AG04449 (cell line): ENCODE results near the gene DNM3.
"Not testable (repeated sequence)": the region's sequence is repeated elsewhere in the genome, so short reads cannot be mapped to it uniquely, and the experiment has no call there.

Experiments used
- CTCF ChIA-PET: fragments of 350-600 bp; formaldehyde crosslinking; extraction: SDS; loops from one replicate; lab custom pipeline; 2021; ENCODE audit warnings: antibody characterized with exemption; lab: Yijun Ruan, JAX
- POLR2A ChIA-PET: fragments of 400-600, 350-600 bp; formaldehyde crosslinking; extraction: SDS; loops from one replicate; lab custom pipeline; 2020; ENCODE audit warnings: antibody characterized with exemption, inconsistent platforms; lab: Yijun Ruan, JAX
- DNase-seq: peaks from one replicate; pipeline ENCODE4 v3.0.0-alpha.2; 2010; ENCODE audit warnings: low read depth, low spot score
- H3K4me3 ChIP-seq: 2 replicates; pipeline ENCODE4 v1.5.1; 2011; ENCODE audit warnings: low read depth, mild to moderate bottlenecking, control low read depth, low read length
- TF ChIP-seq, protein P1 (sequence below): IDR thresholded peaks from one replicate; pipeline ENCODE4 v1.5.1; 2011; ENCODE audit warnings: mild to moderate bottlenecking, moderate library complexity, low read length, control low read depth, inconsistent platforms; ENCODE audit not compliant: insufficient read depth; ENCODE audit errors: missing control alignments

The DNM3 gene

GRCh38 chr1:172069051-172069450 is 227.8 kb downstream of the DNM3 start:
- CTCF ChIA-PET: interaction anchor here (0.5 kb wide), 1 partner anchor 40 kb away, joined by 3 read pairs; no protein-coding TSS in a partner anchor
- POLR2A ChIA-PET: no interaction called here
- H3K4me3 ChIP-seq: no peak overlapping the region
- no peak for DNase-seq
- TF ChIP-seq, protein P1, sequence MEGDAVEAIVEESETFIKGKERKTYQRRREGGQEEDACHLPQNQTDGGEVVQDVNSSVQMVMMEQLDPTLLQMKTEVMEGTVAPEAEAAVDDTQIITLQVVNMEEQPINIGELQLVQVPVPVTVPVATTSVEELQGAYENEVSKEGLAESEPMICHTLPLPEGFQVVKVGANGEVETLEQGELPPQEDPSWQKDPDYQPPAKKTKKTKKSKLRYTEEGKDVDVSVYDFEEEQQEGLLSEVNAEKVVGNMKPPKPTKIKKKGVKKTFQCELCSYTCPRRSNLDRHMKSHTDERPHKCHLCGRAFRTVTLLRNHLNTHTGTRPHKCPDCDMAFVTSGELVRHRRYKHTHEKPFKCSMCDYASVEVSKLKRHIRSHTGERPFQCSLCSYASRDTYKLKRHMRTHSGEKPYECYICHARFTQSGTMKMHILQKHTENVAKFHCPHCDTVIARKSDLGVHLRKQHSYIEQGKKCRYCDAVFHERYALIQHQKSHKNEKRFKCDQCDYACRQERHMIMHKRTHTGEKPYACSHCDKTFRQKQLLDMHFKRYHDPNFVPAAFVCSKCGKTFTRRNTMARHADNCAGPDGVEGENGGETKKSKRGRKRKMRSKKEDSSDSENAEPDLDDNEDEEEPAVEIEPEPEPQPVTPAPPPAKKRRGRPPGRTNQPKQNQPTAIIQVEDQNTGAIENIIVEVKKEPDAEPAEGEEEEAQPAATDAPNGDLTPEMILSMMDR: no peak

- TF ChIP-seq, protein P1: no peak
- ChIA-PET POLR2A (no interaction called here), CTCF (no interaction called here)
- DNase-seq: no peak
- H3K4me3 ChIP-seq: no peak overlapping the region
Measured at GRCh38 chr1:172069534-172069933, 228.2 kb downstream of the DNM3 start.

DNA sequence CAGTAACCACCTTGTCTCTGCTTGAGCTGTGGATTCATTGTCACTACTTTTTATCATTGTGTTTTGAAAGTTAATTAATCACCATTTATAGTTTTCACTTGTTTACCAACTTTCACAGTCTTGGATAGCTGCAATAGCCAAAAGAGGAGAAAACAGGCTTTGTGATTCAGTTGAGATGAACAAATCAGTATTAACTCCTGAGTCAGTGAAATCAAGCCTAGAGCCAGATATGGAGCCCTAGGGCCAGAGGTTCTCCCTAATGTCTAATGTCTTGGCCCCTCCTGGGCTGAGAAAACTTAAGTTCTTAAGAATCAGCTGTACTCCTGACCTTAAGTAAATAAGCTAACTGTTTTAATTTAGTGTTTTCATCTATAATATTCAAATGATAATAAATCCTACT is 228.8 kb downstream of the DNM3 start:
- no peak for DNase-seq
- TF ChIP-seq, protein P1: no peak
- POLR2A ChIA-PET: no interaction called here
- CTCF ChIA-PET: interaction anchor here (0.9 to 1.9 kb wide), 2 partner anchors 9 to 67 kb away, joined by 3 to 6 read pairs; no protein-coding TSS in a partner anchor
- no peak overlapping the region for H3K4me3 ChIP-seq

DNA sequence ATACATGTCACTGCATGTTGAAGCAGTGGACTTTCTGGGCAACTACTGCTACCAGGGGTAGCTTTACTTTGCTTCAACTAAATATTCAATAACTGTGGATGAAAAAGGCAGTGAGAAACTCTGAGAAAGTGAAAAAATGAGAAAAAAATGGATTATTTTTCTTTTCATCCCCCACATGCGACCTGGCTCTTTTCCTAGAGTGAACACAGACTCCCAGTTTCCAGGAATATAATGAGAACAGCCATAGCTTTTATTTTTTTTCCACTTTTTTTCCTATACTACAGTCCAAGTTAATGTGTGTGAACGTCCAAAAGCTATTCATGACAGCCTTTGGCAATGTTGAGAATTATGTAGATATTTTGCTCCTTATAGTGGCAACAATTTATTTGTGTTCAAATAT is 230.4 kb downstream of the DNM3 start:
- POLR2A ChIA-PET: no interaction called here
- CTCF ChIA-PET: interaction anchor here (1.2 to 1.9 kb wide), 2 partner anchors 69 to 345 kb away, joined by 4 to 6 read pairs; no protein-coding TSS in a partner anchor

GRCh38 chr1:172079859-172080258 is 238.6 kb downstream of the DNM3 start:
- CTCF ChIA-PET: interaction anchor here (0.5 to 1.1 kb wide), 3 partner anchors 9 to 329 kb away, joined by 3 read pairs; no protein-coding TSS in a partner anchor

More for the DNA sequence above, 230.4 kb downstream of the DNM3 start:
- H3K4me3 ChIP-seq: no peak overlapping the region
- TF ChIP-seq, protein P1: no peak
- DNase-seq: no peak

DNA sequence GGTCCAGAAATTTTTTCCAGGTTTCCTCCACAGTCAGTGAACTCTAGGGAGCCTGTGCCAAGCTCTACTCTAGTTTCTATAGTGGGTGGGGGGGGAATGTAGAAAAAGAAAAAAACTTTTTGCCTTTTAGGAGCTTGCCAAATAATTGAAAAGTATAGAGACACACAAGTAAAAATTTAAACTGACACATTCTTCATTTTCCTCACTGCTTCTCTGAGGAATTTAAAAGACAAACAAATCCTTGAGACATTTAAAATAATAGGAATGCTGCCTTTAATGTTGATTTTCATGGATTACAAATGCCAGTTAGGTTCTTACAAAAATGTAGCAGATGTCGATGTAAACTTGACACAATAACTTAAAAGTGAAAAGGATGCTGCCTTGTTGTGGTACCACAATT is 241.9 kb downstream of the DNM3 start:
- ChIA-PET CTCF (interaction anchor here (1.0 to 1.3 kb wide), 2 partner anchors 10 to 366 kb away, joined by 4 read pairs; no protein-coding TSS in a partner anchor), POLR2A (no interaction called here)
- H3K4me3 ChIP-seq: no peak overlapping the region
- TF ChIP-seq, protein P1: no peak
- no peak for DNase-seq

More at GRCh38 chr1:172079859-172080258, 238.6 kb downstream of the DNM3 start:
- POLR2A ChIA-PET, DNase-seq, H3K4me3 ChIP-seq: not testable (repeated sequence)

DNA sequence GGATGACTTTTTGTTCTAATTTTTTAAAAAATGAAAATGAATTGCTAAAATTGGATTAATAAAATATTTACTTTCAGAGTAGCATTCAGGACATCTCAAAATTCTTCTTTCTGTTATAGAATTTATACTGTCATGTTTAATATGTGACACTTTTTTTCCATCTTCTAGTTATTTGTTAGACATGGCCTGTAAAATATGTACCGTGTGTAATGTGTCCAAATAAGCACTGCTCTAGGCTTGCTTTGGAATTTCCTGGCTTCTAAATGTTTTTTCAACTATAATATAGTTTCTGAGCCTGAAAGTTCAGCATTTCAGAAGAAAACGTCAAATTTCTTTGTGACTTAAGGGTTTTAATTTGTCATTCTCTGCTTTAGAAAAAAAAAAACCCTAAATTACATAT is 243.6 kb downstream of the DNM3 start:
- TF ChIP-seq, protein P1: no peak
- no peak overlapping the region for H3K4me3 ChIP-seq
- no peak for DNase-seq
- ChIA-PET POLR2A (no interaction called here), CTCF (no interaction called here)
